ENCODE results near the gene STARD7. TPM values are rescaled to one million over a fixed set of nuclear protein-coding genes. Genes with fewer than 3 reads are reported as not detected.

The STARD7 gene
- total RNA-seq, 1 experiment from 2014 or later, result 224 TPM

DNA sequence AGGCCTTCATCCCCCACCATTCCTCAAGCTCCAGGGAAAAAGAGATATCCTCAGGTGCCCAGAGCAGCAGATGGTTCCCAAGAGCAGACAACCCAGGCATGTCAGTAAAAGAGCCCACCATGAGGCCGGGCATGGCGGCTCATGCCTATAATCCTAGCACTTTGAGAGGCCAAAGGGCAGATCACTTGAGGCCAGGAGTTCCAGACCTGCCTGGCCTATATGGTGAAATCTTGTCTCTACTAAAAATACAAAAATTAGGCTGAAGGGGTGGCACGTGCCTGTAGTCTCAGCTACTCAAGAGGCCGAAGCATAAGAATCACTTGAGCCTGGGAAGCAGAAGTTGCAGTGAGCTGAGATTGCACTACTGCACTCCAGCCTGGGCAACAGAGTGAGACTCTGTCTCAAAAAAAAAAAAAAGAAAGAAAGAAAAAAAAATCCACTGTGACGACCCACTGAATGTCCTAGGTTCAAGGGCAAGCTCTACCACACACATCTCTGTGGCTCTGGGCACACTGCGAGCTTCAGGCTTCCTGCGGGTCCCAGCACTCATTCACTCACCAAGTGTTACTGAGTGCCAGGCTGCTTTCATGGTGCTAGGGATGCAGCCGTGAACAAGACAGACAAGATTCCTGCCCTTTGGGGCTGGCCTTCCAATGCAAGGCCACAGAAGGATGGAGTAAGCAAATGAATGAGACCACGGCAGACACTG is 56.9 kb downstream of the STARD7 start:
- DNase-seq, result no peak
- ChIA-PET CTCF (interaction anchor here (2.1 kb wide), 1 partner anchor 23 kb away, joined by 6 read pairs; no protein-coding TSS in a partner anchor), POLR2A (interaction anchor here (0.5 kb wide), 1 partner anchor 57 kb away, joined by 3 read pairs; the partner anchor contains the start of gene STARD7)
- Histone ChIP-seq H3K4me1 (no peaks in the 10 kb centered on the region), H3K9me3 (no peaks in the 10 kb centered on the region), H3K36me3 (ENCODE audit: control insufficient read depth, insufficient read depth, low read length) (no peaks in the 10 kb centered on the region), H3K27me3 (replicated peaks; ENCODE audit: control insufficient read depth, insufficient read depth, low read length) (no peaks in the 10 kb centered on the region), H3K4me3 (ENCODE audit: low read depth, low read length) (no peak overlapping the region)
- Mint-ChIP-seq H3K36me3 (ENCODE audit: insufficient read depth, unreplicated experiment) (no peaks in the 10 kb centered on the region), H3K27me3 (ENCODE audit: insufficient read depth, unreplicated experiment) (no peaks in the 10 kb centered on the region), H3K27ac (ENCODE audit: unreplicated experiment) (no peak overlapping the region), H3K4me3 (ENCODE audit: unreplicated experiment) (no peak overlapping the region), H3K4me1 (ENCODE audit: low read depth, unreplicated experiment) (no peaks in the 10 kb centered on the region), H3K9me3 (ENCODE audit: unreplicated experiment) (no peaks in the 10 kb centered on the region)
- BruUV-seq (replicated peaks), result no TSS peak
- intact Hi-C loops (cut with micrococcal nuclease; ENCODE audit: unreplicated experiment), result no loop called here
- TF ChIP-seq, protein P1, sequence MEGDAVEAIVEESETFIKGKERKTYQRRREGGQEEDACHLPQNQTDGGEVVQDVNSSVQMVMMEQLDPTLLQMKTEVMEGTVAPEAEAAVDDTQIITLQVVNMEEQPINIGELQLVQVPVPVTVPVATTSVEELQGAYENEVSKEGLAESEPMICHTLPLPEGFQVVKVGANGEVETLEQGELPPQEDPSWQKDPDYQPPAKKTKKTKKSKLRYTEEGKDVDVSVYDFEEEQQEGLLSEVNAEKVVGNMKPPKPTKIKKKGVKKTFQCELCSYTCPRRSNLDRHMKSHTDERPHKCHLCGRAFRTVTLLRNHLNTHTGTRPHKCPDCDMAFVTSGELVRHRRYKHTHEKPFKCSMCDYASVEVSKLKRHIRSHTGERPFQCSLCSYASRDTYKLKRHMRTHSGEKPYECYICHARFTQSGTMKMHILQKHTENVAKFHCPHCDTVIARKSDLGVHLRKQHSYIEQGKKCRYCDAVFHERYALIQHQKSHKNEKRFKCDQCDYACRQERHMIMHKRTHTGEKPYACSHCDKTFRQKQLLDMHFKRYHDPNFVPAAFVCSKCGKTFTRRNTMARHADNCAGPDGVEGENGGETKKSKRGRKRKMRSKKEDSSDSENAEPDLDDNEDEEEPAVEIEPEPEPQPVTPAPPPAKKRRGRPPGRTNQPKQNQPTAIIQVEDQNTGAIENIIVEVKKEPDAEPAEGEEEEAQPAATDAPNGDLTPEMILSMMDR (IDR thresholded peaks at IDR 0.05; ENCODE audit: insufficient read depth in 1 of 2, low read depth in 1 of 2, low read length in 1 of 2, severe bottlenecking in 1 of 2, unreplicated experiment in 1 of 2), result no peak

DNA sequence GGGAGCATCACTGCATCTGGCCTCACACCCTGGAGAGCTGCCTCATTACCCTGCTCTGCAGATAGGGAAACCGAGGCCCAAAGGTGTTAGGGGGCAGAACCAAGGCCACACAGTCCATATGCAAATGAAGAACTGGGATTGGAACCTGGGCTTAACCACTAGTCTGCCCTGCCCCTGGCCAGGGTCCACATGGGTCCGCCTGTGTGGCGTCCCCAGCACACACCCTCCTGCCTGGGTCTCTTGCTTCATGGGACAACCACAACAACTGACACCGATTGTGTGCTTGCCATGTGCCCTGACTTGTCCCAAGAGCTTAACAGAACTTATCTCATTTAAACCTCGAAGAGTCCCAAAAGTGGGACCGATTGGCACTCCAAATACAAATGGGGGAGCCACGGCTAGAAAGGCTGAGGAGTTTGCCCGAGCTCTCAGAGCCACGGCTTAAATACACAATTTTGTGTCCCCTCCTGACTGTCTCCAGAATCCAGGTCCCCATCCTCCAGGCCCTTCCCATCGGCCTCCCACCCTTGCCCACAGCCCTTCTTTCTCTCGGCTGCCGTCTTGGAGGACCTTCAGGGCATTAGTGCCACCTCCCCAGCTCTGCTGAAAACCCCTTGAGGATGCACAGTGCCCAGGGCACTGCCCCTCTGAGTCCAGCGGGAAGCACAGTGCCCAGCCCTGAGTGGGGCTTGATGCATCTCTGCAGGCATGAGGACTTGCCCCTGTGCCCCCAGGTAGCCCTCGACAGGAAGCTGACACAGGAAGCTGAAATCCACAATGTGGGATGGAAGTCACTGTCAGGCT is 57.6 kb downstream of the STARD7 start:
- Histone ChIP-seq H3K27me3 (replicated peaks; ENCODE audit: control insufficient read depth, insufficient read depth, low read length) (no peaks in the 10 kb centered on the region), H3K9me3 (no peaks in the 10 kb centered on the region), H3K4me3 (ENCODE audit: low read depth, low read length) (no peak overlapping the region), H3K36me3 (ENCODE audit: control insufficient read depth, insufficient read depth, low read length) (no peaks in the 10 kb centered on the region), H3K4me1 (peaks cover 3% of the 10 kb centered on the region)
- H3K27ac Mint-ChIP-seq (ENCODE audit: unreplicated experiment), result no peak overlapping the region
- H3K36me3 Mint-ChIP-seq (ENCODE audit: insufficient read depth, unreplicated experiment), result no peaks in the 10 kb centered on the region
- intact Hi-C loops (cut with micrococcal nuclease; ENCODE audit: unreplicated experiment), result no loop called here
- no peaks in the 10 kb centered on the region for H3K27me3 Mint-ChIP-seq (ENCODE audit: insufficient read depth, unreplicated experiment)
- H3K4me3 Mint-ChIP-seq (ENCODE audit: unreplicated experiment), result no peak overlapping the region
- no peaks in the 10 kb centered on the region for H3K9me3 Mint-ChIP-seq (ENCODE audit: unreplicated experiment)
- CTCF ChIA-PET, result interaction anchor here (0.7 to 2.1 kb wide), 2 partner anchors 12 to 23 kb away, joined by 3 to 6 read pairs; partner anchors contain the start of gene ASTL
- TF ChIP-seq, protein P1 (IDR thresholded peaks at IDR 0.05; ENCODE audit: insufficient read depth in 1 of 2, low read depth in 1 of 2, low read length in 1 of 2, severe bottlenecking in 1 of 2, unreplicated experiment in 1 of 2), result no peak
- H3K4me1 Mint-ChIP-seq (ENCODE audit: low read depth, unreplicated experiment), result no peaks in the 10 kb centered on the region
- BruUV-seq (replicated peaks), result no TSS peak
- DNase-seq, result no peak
- POLR2A ChIA-PET, result interaction anchor here (0.7 kb wide), 1 partner anchor 58 kb away, joined by 3 read pairs; the partner anchor contains the start of gene STARD7

DNA sequence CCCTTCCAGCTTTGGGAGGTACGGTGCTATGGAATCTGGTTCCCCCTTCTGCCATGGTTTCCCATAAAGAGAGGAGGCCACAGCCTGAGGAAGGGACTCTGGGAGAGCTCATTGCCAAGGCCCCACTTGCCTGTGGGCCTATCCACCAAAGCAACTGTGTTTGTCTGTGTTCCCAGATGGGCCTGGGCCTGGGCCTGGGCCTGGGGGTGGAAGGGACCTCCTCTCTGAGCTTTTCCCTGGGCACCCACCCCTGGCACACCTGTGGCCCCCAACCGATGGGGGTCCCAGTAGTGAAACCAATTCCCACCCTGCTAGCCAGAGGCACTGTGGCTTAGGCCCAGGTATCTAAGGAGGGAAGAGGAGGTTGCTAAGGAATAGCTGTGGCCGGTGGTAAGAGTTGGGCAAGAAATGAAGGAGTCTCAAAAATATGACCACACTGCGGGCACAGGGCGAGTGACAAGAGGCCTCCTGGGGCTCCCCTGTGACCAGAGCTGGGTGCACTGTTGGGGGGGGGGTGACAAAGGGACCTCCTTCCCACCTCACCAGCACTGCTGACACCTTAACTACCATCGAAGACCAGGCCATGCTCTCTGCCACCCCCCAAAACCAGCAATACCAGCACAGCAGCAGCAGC is 58.5 kb downstream of the STARD7 start:
- ChIA-PET CTCF (interaction anchor here (0.7 to 2.1 kb wide), 2 partner anchors 12 to 24 kb away, joined by 3 to 6 read pairs; partner anchors contain the start of gene ASTL), POLR2A (interaction anchor here (0.7 kb wide), 1 partner anchor 59 kb away, joined by 3 read pairs; the partner anchor contains the start of gene STARD7)
- DNase-seq, result no peak
- Mint-ChIP-seq H3K4me3 (ENCODE audit: unreplicated experiment) (no peak overlapping the region), H3K27me3 (ENCODE audit: insufficient read depth, unreplicated experiment) (no peaks in the 10 kb centered on the region), H3K27ac (ENCODE audit: unreplicated experiment) (no peak overlapping the region), H3K9me3 (ENCODE audit: unreplicated experiment) (no peaks in the 10 kb centered on the region), H3K36me3 (ENCODE audit: insufficient read depth, unreplicated experiment) (no peaks in the 10 kb centered on the region), H3K4me1 (ENCODE audit: low read depth, unreplicated experiment) (no peaks in the 10 kb centered on the region)
- no peaks in the 10 kb centered on the region for H3K27me3 ChIP-seq (replicated peaks; ENCODE audit: control insufficient read depth, insufficient read depth, low read length)
- no peaks in the 10 kb centered on the region for H3K36me3 ChIP-seq (ENCODE audit: control insufficient read depth, insufficient read depth, low read length)
- BruUV-seq (replicated peaks), result no TSS peak
- no peak overlapping the region for H3K4me3 ChIP-seq (ENCODE audit: low read depth, low read length)
- intact Hi-C loops (cut with micrococcal nuclease; ENCODE audit: unreplicated experiment), result no loop called here
- no peaks in the 10 kb centered on the region for H3K9me3 ChIP-seq
- peaks cover 8% of the 10 kb centered on the region for H3K4me1 ChIP-seq
- TF ChIP-seq, protein P1 (IDR thresholded peaks at IDR 0.05; ENCODE audit: insufficient read depth in 1 of 2, low read depth in 1 of 2, low read length in 1 of 2, severe bottlenecking in 1 of 2, unreplicated experiment in 1 of 2), result no peak
